ENCODE data around the gene TMEM267.
"Not testable (repeated sequence)": the region's sequence is repeated elsewhere in the genome, so short reads cannot be mapped to it uniquely, and the experiment has no call there.

The TMEM267 gene, protein sequence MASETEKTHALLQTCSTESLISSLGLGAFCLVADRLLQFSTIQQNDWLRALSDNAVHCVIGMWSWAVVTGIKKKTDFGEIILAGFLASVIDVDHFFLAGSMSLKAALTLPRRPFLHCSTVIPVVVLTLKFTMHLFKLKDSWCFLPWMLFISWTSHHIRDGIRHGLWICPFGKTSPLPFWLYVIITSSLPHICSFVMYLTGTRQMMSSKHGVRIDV

GRCh38 chr5:43483298-43484105 is at the start of gene TMEM267:
Gene TMEM267, minus strand, starts transcription at chr5:43483865. Its CDS starts 29,896 bp downstream, at chr5:43453969.
- peak; percentile 94 for DNase-seq

GRCh38 chr5:43530648-43531047 is 47.0 kb upstream of the TMEM267 start:
- DNase-seq: no peak

- DNase-seq: no peak
These were observed 40.0 kb upstream of the TMEM267 start for GRCh38 chr5:43523662-43524072.

DNA sequence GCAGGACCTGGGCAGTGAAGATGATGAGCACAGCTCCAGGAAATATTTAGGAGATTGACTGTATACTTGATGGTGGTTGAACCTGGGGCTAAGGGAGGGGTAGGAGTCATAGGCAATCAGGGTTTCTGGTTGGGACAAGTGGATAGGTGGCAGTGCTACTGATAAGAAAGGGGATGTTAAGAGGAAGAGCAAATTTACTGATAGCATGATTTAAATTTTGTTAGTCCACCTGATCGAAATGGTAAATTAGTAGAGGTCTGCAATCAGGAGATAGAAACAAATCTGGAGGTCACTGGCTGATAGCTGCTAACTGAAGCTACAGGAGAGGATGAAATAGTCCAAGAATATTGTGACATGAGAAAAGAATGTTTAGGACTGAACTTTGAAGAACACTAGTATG is 37.0 kb upstream of the TMEM267 start:
- no peak for DNase-seq

GRCh38 chr5:43515678-43516048 is 32.0 kb upstream of the TMEM267 start:
- DNase-seq: no peak

DNA sequence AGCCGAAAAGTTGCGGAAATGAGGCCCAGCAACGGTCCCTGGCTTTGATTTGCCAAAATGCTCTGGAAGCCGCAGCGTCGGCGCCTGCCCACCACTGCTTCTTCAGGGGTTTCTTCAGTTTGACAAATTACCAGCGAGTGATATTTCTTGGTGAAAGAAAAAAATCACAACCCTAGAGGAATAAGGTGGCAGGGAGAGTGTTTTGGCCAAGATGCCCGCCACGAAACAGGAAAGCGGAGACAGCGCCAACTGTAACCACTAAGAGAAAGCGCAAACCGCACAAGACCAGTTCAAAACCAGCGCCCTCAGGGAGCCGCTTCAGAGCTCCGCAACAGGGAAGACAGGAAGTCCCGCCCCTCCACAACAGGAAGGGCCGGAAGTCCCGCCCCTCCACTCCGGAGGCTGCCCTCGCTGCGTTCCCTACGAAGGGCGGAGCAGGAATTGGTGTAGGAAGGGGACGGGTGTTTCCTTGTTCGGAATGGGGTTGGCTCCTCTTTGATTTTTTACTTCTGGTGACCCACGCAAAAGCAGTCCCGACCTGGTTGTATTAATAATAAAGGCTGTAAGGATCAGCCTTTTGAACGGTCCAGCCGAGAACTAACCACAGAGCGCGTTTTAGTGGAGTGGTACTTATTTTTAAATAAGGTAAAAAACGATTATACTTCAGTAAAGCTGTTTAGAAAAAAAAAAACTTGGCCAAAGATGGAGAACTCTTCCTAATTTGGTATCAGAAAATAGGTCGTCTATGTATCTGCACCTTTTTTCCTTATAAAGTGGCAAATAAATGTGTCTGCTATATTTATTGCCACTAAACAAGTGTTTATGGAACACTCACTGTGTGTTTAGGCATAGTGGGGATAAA is 31.4 kb upstream of the TMEM267 start, which contains the start of gene C5orf34:
Gene C5orf34 (minus strand): TSS at position 333 of the 862 bp plus-strand sequence. CDS start 5,809 bp downstream, outside the sequence.
- DNase-seq: peak; percentile 97

GRCh38 chr5:43514471-43514815 is 30.8 kb upstream of the TMEM267 start:
- no peak for DNase-seq

GRCh38 chr5:43514025-43514424 is 30.4 kb upstream of the TMEM267 start:
- DNase-seq: no peak

GRCh38 chr5:43511062-43511461 is 27.4 kb upstream of the TMEM267 start:
- not testable (repeated sequence) for DNase-seq

- no peak for DNase-seq
These were observed 14.9 kb upstream of the TMEM267 start for GRCh38 chr5:43498581-43498980.

DNA sequence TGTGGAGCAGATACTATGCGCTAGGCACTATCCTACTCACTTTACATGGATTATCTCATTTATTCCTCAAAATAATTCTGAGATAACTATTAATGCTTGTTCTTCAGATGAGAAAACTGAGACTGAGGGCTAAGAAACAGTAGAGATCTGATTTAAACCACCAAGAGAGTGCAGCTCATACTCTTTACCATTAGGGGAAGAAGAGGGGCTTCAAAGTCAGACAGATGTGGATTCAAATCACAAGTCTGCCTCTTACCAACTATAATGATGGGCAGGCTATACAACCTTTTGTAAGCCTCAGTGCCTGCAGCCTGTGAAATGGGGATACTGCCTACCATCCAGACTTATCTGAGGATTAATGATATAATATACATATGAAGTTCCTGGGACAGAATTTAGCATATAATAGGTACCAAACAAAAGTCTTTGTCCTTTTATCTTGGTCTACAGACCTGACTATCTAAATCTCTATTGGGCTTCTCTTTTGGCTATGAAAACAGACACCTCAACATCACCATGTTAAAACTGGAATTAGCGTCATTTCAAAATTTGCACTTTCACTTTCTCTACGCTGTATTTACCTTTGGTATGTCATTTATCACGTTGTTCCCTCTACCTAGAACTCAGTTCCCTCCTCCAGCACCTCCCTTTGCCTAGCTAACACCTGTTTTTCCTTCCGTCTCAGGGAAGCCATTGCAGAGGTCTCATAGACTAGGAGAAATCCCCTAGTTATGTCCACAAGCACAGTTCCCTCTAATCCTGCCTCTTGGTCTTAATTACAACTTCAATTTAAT is 13.8 kb upstream of the TMEM267 start:
- no peak for DNase-seq

DNA sequence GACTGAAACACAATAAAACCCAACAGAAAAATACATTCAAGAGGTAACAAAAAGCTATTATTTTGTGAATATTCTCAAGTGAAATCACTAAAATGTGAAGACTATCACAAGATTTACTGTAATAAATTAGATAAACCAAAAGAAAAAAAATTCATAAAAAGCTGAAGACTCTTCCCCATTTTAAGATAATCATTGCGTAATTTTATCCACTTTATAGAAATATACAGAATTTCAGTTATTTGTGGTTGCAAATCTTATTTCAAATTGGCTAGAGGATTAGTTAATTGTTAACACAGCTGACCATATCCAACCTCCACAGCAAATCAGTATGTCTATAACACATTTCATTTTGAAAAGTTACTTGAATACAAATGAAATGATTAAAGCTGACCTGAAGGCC is 7.7 kb upstream of the TMEM267 start:
- no peak for DNase-seq

- no peak for DNase-seq
These were observed 2.7 kb upstream of the TMEM267 start for GRCh38 chr5:43486353-43486752.

- peak; percentile 36 for DNase-seq
These were observed 1.7 kb upstream of the TMEM267 start for GRCh38 chr5:43485406-43485805.

DNA sequence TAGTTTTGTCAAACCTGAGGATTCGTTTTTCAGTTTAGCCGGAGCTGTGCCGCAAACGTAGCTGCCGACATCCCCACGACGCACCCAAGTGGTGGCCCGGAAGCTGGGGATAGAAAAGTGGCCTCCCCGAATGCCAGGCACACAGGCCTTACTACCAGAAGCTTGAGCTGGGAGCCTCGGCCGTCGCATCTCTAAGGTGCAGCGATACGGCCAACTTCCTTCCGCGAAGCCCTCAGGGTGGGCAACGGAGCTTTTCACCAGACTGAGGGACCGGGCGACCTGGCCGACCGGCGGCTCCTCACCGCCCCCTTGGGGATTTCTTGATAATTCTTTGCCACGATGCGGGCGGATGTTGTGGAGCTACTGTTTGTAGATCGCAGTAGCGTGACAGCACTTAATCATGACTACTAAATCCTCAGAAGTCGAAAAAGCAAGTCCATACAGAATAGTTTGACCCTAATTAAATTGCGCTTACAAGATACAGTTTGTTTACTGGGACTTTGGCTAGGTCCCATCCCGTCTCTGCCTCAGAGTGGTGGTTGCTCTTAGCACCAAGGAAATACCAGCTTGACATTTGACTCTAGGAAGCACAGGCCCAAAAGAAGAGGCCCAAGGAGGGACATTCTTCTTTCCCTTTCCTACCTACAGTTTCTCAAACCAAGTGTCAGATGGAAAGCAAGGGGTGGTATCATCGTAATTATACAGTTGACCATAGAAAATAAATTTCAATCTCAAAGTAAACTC is 613 bp upstream of the TMEM267 start:
- peak; percentile 91 for DNase-seq

- DNase-seq: peak; percentile 13
These were observed 971 bp downstream of the TMEM267 start for GRCh38 chr5:43482490-43483297.

DNA sequence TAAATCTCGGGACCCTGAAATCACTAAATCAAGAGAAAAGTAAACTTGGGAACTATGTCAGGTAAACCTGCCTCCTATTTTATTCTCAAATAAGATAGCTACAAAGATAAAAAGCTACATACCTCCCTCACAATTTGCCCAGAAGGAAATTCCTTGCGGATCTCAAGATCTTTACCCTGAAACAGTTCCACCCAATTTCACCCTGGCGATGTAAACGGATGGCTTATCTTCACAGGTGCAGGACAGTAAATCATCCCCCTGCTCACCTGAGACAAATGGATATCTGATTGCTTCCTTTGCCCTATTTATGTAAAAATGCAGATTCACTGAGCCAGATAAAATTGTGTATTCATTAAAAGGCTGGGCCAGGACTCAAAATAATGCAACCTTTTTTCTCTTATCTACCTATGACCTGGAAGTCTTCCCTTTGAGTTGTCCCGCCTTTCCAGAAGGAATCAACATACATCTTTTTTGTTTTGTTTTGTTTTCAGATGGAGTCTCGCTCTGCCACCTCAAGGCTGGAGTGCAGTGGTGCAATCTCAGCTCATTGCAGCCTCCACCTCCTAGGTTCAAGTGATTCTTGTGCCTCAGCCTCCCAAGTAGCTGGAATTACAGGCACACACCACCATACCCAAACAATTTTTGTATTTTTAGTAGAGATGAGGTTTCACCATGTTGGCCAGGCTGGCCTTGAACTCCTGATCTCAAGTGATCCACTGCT is 13.8 kb downstream of the TMEM267 start:
- no peak for DNase-seq

- DNase-seq: no peak
These were observed 16.6 kb downstream of the TMEM267 start for GRCh38 chr5:43467100-43467499.

GRCh38 chr5:43465455-43465854 is 18.2 kb downstream of the TMEM267 start:
- not testable (repeated sequence) for DNase-seq

DNA sequence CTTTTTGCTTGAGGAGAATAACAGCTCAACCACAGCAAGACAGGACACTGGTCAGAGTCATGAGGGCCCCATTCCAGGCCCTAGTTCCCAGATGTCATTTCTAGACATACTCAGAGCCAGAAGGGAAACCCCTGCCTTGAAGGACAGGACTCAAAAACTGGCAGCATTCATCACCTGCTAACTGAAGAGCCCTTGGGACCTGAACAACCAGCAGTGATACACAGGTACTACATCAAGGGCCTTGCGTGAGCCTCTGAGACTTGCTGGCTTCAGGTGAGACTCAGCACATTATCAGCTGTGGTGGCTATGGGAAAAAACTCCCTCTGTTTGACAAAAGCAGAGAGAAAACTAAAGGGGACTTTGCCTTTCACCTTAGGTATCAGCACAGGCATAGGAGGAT is 22.6 kb downstream of the TMEM267 start:
- no peak for DNase-seq

Data from activated CD4-positive, alpha-beta T cell treated with anti-CD3 and anti-CD28 coated beads, Interleukin-10, Interleukin-2, amounts not matched to agents 100 ng/mL and 50 ng/mL, durations not matched to agents 16 hours and 8 hours (primary cell).